HL-60 (cell line): ENCODE measurements around the gene ZBTB7B.

ENCODE experiments used
- GABPA ChIP-seq: IDR thresholded peaks from 2 replicates; pipeline ENCODE4 v1.6.1; 2012; ENCODE audit warnings: low read depth
- POLR2AphosphoS5 ChIP-seq: IDR thresholded peaks from 2 replicates; pipeline ENCODE4 v1.6.1; 2012; ENCODE audit warnings: low read depth
- SPI1 ChIP-seq: IDR thresholded peaks from 2 replicates; pipeline ENCODE4 v1.6.1; 2012; ENCODE audit warnings: low read depth, mild to moderate bottlenecking, borderline replicate concordance
- TF ChIP-seq, protein P1 (sequence below): IDR thresholded peaks from 2 replicates; pipeline ENCODE4 v1.6.1; 2012; ENCODE audit warnings: low read depth; ENCODE audit not compliant: insufficient replicate concordance
- TF ChIP-seq, protein P2 (sequence below): IDR thresholded peaks from one replicate; pipeline ENCODE4 v1.5.1; 2011; ENCODE audit warnings: low read length, control low read depth, inconsistent platforms; ENCODE audit not compliant: insufficient read depth

DNA sequence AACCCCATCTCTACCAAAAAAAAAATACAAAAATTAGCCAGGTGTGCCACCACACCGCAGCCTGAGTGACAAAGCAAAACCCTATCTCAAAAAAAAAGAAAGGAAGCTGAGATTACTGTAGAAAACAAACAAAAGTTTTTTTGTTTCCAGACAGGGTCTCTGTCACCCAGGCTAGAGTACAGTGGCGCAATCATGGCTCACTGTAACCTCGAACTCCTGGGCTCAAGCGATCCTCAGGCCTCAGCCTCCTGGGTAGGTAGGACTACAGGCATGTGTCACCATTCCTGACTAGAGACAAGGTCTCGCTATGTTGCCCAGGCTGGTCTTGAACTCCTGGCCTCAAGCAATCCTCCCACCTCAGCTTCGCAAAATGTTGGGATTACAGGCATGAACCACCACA is 38.2 kb upstream of the ZBTB7B start:
- TF ChIP-seq POLR2AphosphoS5, result no peak
- TF ChIP-seq, protein P1, sequence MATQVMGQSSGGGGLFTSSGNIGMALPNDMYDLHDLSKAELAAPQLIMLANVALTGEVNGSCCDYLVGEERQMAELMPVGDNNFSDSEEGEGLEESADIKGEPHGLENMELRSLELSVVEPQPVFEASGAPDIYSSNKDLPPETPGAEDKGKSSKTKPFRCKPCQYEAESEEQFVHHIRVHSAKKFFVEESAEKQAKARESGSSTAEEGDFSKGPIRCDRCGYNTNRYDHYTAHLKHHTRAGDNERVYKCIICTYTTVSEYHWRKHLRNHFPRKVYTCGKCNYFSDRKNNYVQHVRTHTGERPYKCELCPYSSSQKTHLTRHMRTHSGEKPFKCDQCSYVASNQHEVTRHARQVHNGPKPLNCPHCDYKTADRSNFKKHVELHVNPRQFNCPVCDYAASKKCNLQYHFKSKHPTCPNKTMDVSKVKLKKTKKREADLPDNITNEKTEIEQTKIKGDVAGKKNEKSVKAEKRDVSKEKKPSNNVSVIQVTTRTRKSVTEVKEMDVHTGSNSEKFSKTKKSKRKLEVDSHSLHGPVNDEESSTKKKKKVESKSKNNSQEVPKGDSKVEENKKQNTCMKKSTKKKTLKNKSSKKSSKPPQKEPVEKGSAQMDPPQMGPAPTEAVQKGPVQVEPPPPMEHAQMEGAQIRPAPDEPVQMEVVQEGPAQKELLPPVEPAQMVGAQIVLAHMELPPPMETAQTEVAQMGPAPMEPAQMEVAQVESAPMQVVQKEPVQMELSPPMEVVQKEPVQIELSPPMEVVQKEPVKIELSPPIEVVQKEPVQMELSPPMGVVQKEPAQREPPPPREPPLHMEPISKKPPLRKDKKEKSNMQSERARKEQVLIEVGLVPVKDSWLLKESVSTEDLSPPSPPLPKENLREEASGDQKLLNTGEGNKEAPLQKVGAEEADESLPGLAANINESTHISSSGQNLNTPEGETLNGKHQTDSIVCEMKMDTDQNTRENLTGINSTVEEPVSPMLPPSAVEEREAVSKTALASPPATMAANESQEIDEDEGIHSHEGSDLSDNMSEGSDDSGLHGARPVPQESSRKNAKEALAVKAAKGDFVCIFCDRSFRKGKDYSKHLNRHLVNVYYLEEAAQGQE, result no peak
- TF ChIP-seq, protein P2, sequence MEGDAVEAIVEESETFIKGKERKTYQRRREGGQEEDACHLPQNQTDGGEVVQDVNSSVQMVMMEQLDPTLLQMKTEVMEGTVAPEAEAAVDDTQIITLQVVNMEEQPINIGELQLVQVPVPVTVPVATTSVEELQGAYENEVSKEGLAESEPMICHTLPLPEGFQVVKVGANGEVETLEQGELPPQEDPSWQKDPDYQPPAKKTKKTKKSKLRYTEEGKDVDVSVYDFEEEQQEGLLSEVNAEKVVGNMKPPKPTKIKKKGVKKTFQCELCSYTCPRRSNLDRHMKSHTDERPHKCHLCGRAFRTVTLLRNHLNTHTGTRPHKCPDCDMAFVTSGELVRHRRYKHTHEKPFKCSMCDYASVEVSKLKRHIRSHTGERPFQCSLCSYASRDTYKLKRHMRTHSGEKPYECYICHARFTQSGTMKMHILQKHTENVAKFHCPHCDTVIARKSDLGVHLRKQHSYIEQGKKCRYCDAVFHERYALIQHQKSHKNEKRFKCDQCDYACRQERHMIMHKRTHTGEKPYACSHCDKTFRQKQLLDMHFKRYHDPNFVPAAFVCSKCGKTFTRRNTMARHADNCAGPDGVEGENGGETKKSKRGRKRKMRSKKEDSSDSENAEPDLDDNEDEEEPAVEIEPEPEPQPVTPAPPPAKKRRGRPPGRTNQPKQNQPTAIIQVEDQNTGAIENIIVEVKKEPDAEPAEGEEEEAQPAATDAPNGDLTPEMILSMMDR, result no peak
- TF ChIP-seq SPI1, result no peak
- no peak for TF ChIP-seq GABPA
